ENCODE data around the gene ILF2. TPM values are rescaled to one million over a fixed set of nuclear protein-coding genes. Genes with fewer than 3 reads are reported as not detected.
"Not testable (repeated sequence)": the region's sequence is repeated elsewhere in the genome, so short reads cannot be mapped to it uniquely, and the experiment has no call there.

ILF2 gene
- total RNA-seq, 1 donor from 2014 or later, result 73.5 TPM

GRCh38 chr1:153655333-153655732 is 15.5 kb downstream of the ILF2 start:
- DNase-seq (ENCODE audit: low spot score) (no peak), ATAC-seq (no peak)
- intact Hi-C loops (cut with DNase I), result no loop called here

GRCh38 chr1:153652805-153653500 is 17.8 kb downstream of the ILF2 start:
- intact Hi-C loops (cut with DNase I), result no loop called here
- no peak for DNase-seq (ENCODE audit: low spot score)

DNA sequence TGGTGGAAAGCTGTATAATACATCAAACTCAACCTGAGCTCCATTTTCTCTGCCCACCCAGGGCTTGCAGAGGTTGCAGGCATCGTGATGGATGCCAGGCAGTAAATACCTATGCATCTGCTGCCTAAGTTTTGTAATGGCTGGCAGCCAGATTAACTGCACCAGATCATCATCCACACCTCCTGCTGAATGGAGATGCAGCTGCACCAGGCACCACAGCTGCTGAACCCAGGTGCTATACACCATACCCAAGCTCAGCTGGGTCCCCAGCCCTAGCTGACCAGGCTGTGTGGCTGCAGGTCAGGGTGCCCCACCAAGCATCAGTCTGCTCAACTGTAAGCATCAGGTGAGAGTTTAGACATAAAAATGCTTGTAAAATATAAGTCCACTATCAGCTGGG is 19.0 kb downstream of the ILF2 start:
- DNase-seq (ENCODE audit: low spot score) (no peak), ATAC-seq (no peak)
- intact Hi-C loops (cut with DNase I), result no loop called here

More at GRCh38 chr1:153652805-153653500, 17.8 kb downstream of the ILF2 start:
- ATAC-seq, result no peak

DNA sequence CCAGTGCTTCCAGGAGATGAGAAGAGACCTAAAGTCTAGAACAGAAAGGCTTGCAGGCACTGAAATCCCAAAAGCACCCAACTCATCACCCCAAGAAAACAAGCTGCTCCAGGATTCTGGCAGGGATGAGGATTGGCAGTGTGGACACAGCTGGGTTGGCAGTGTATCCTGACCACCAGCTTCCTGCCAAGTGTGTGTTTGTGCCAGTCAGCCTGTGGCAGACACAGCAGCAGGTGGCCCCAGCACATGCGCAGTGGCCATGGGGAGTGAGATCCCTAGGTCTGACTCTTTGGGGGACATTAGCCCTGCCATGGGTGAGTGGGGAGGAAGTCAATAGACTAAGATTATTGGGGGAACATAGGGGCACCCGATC is 20.9 kb downstream of the ILF2 start:
- intact Hi-C loops (cut with DNase I), result no loop called here
- DNase-seq (ENCODE audit: low spot score) (no peak), ATAC-seq (no peak)

DNA sequence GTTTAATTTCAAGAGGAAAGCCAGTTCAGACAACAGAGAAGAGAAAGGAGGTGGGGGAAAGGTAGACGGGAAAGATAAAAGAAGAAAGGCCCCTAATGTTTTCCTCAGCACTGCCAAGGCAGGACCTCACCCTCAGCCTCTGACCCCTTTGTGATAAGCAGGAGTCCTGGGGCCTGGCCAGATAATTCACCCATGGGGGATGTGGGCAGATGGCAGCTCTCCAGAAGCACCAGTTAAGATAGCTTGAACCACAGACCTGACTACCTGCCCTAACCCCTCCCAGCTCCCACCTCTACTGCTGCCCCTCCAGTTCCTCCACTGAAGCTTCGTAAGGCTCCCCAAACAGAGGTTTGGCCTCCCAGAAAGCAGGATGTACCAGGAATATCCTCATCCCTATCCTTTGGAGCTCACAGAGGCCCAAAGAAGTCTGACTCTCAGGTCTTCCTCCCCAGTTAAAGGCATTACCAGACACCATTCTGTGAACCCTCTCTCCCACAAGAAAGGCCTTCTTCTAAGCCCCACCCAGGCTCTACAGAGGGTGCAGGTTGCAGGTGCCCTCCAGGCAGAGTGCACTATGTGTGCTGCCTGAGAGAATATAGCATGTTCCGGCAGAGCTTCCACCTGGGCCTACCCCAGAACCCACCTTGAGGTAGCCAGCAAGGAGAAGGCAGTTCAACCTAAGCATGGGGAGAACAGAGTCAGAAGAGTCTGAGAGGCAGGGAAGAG is 21.5 kb downstream of the ILF2 start:
- no peak for DNase-seq (ENCODE audit: low spot score)
- ATAC-seq, result no peak
- intact Hi-C loops (cut with DNase I), result no loop called here

DNA sequence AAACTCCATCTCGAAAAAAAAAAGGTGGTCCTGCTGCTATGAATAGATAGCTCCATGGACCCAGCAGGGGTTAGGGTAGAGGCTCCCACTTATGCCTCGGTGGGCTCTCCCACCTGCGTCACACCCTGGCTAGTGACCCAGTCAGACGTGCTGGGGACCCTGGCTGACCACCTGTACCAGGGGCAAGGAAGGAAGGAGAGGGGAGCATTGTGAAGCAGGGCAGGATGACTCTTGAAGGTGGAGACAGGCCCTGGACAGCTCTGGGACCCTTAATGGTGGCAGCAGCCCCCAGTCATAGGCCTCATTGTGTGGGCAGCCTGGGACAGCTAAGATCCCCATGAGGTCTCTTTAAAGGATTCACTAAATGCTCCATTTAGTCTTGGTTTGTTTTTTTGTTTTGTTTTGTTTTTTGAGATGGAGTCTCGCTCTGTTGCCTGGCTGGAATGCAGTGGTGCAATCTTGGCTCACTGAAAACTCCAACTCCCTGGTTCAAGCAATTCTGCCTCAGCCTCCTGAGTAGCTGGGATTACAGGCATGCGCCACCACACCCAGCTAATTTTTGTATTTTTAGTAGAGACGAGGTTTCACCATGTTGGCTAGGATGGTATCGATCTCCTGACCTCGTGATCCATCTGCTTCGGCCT is 22.7 kb downstream of the ILF2 start:
- ATAC-seq, result no peak
- intact Hi-C loops (cut with DNase I), result no loop called here
- DNase-seq (ENCODE audit: low spot score), result no peak

DNA sequence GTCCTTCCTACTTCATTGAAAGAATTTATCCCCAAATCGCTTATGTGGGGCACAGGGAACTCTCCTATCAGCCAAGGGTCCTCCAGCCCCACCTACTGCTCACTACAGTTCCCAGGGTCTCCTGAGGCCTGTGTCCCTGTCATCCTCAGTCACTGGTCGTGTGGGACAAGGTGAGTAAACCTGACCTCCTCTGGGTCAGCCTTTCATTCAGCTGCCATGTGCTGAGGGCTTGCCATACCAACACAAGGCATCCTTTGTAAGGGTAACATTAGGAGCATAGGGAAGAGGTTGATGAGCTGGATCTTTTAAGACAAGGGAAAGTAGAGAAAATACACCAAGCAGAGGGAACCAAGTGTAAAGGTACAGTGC is 23.5 kb downstream of the ILF2 start:
- no peak for DNase-seq (ENCODE audit: low spot score)
- intact Hi-C loops (cut with DNase I), result no loop called here
- peak; percentile 23 for ATAC-seq

DNA sequence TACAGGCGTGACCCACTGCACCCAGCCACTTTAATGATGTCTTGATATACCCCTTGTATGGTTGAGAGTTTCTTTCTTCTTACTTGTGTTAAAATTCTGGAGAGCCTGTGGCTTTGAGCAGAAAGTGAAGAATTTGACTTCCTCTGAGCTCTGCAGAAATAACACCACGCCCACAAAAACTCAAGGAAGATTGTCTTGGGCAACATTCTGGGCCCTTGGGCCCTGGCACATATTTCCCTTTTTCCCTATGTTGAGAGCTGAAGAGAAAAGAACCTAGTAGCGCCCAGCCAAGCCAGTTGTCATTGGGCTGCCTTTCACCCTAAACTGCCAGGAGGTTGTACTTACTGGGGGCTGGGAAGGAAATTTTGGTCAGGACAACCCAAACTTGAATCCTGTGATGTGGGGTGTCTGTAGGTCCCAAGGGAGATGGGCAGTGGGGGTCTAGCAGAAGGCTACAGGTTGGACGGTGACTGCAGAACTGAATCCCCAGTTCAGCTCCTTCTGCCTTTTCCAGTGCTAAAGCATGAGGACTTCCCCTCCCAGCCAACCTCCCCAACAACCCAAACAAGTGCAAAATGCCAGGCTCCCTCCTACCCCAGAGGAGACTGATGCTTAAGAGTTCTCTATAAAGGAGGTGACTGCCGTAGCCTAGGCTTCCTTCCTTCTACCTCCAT is 24.0 kb downstream of the ILF2 start:
- ATAC-seq, result peak; percentile 47
- no peak for DNase-seq (ENCODE audit: low spot score)

GRCh38 chr1:153643816-153644215 is 27.0 kb downstream of the ILF2 start:
- ATAC-seq, result no peak
- DNase-seq (ENCODE audit: low spot score), result no peak
- intact Hi-C loops (cut with DNase I), result no loop called here

More for the DNA sequence above, 24.0 kb downstream of the ILF2 start:
- intact Hi-C loops (cut with DNase I), result no loop called here

DNA sequence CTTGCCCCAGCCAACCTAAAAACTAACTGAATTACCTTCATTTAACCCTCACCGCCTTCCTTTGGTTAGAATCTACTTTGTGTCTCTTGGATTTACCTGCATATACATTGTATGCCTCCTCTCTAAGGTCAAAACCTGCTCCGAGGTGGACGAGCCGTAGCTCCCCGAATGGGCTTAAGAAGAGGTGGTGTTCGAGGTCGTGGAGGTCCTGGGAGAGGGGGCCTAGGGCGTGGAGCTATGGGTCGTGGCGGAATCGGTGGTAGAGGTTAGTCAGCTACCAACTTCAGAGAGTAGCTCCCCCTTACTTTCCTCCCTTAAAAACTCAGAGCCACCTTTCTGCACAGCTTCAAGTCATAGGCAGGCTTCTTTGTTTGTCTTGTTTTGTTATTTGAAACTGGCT is 27.7 kb downstream of the ILF2 start:
- intact Hi-C loops (cut with DNase I), result no loop called here
- ATAC-seq (no peak), DNase-seq (ENCODE audit: low spot score) (no peak)

DNA sequence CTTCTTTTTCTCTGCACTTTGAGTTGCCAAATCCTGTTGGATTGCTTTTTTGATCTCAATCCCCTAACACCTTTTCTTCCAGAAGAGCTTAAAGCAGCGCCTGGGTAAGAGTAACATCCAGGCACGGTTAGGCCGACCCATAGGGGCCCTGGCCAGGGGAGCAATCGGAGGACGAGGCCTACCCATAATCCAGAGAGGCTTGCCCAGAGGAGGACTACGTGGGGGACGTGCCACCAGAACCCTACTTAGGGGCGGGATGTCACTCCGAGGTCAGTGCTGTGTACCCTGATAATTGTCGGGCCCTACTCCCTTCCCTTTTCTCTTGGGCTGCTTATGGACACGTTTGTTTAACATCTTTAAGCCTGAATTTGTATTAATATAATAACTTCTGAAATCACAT is 28.6 kb downstream of the ILF2 start:
- ATAC-seq (no peak), DNase-seq (ENCODE audit: low spot score) (no peak)
- intact Hi-C loops (cut with DNase I), result no loop called here

DNA sequence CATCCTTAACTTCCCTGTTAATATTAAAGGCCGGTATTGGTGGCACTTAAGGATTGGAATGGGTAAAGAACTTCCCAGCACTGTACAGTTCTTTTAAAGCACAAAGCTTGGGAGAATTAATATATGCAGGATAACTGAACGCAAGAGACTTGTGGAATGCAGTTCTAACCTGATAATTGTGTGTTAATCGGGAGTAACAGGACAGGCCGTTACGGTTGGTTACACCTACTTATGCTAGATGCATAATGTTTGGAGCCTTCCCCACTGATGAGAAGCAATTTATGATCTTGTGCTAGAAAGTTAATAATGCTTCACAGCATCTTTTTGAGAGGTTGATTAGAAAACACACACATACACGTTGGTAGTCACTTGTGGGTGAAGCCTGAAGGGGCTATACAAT is 29.9 kb downstream of the ILF2 start:
- intact Hi-C loops (cut with DNase I), result no loop called here
- DNase-seq (ENCODE audit: low spot score) (no peak), ATAC-seq (no peak)

GRCh38 chr1:153640213-153640612 is 30.6 kb downstream of the ILF2 start:
- ATAC-seq; DNase-seq (ENCODE audit: low spot score); intact Hi-C loops (cut with DNase I): not testable (repeated sequence)

DNA sequence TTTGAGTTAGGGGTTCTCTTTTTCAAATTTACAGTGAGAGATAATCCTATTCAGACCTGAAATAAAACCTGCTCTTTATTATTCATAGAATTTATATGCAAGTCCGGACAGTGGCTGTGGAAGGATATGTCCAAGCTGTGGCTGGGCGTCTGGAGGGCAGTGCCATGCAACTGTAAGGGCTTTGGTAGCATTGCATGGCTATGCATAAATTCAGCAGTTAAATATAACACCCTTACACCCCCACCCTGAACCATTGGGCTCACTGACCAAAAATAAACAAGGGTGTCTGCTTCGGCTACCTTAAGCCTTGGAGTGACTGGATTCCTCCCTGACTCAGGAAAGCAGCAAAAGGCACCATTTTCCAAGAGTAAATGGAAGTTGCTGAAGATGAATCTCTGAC is 31.5 kb downstream of the ILF2 start:
- intact Hi-C loops (cut with DNase I), result no loop called here
- ATAC-seq (no peak), DNase-seq (ENCODE audit: low spot score) (no peak)

DNA sequence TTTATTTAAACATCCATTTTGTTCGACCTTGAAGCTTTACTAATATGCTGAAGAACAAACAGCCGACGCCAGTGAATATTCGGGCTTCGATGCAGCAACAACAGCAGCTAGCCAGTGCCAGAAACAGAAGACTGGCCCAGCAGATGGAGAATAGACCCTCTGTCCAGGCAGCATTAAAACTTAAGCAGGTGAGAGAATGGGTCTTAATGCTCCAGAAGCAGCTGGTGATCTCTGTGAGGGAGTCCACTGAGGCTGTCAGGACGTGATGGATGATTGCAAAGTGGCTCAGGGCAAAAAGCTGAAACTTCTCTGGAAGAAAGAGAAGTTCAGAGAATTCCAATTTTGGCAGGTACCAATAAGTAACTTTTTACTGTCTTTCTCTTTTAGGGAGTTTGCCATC is 32.5 kb downstream of the ILF2 start:
- intact Hi-C loops (cut with DNase I), result no loop called here
- ATAC-seq (no peak), DNase-seq (ENCODE audit: low spot score) (peak; percentile 36)

GRCh38 chr1:153636312-153636711 is 34.5 kb downstream of the ILF2 start:
- no peak for ATAC-seq
- intact Hi-C loops (cut with DNase I), result no loop called here
- peak; percentile 48 for DNase-seq (ENCODE audit: low spot score)

DNA sequence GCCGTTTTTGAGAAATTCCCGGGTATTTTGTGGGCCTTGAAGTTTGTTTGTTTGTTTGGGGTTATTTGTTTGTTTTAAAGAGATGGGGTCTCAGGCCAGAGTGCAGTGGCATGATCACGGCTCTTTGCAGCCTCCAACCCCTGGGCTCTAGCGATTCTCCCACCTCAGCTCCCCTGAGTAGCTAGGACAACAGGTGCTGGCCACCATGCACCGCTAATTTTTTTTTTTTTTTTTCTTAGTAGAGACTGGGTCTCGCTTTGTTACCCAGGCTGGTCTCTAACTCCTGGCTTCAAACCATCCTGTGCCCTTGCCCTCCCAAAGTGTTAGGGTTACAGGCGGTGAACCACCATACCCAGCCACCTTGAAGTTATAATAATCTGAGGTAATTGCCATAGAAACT is 34.9 kb downstream of the ILF2 start:
- ATAC-seq (no peak), DNase-seq (ENCODE audit: low spot score) (no peak)
- intact Hi-C loops (cut with DNase I), result no loop called here

DNA sequence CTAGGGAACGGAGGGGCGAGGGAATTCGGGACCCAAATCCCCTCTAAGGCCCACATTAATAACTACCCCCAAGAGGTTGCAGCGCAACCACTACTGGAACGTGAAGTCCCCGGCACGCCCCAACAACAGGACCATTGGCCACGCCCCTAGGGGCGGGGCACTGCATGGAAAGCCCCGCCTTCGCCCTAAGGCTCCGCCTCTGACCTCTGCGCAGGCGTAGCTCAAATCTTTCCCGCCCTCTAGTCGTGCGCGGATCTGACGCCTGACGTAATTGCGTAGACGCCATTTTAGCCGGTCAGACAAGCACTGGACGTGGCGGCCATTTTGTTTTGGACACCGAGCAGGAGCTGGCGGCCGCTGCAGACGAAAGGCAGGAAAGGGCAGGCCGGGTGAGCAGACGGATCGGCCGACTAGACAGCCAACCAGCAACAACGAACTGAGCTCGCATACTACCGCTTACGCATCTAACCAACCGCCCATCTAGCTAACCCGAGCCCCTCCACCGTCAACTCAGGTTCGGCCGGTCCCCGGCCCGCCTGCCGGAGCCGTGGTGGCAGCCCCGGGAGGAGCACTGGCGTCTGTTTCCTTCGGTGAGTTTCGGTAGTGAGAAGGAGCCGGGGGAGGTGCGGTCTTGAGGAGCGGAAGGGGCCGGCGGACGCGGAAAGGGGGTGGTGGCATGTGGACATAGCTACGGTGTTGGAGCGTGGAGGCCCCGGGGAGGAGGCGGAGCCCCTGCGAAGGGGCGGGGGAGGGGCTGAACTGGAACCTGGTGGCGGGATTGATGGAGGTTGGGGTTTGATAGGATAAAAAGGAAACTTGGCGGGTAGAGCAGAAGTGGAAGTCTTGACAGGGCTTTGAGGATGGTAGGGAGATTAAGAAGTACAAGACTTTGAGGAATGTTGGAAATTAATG is 36.8 kb downstream of the ILF2 start, which contains the start of gene CHTOP:
CHTOP (plus strand) TSS at position 313 of the 912 bp plus-strand sequence. CDS start 2,523 bp downstream, outside the sequence.
- ATAC-seq (peak; percentile 98), DNase-seq (ENCODE audit: low spot score) (peak; percentile 98)
- intact Hi-C loops (cut with DNase I), result no loop called here
